DMS 273 (cell line): ENCODE measurements around the gene ATP13A1.
"Not testable (repeated sequence)": the region's sequence is repeated elsewhere in the genome, so short reads cannot be mapped to it uniquely, and the experiment has no call there.

ENCODE experiments used
- DNase-seq: peaks from one replicate; lab custom pipeline; 2025; ENCODE audit not compliant: unreplicated experiment; lab: John Stamatoyannopoulos, UW

ATP13A1 gene

GRCh38 chr19:19624032-19624570 lies 39.4 kb downstream of the ATP13A1 start:
- DNase-seq = no peak

DNA sequence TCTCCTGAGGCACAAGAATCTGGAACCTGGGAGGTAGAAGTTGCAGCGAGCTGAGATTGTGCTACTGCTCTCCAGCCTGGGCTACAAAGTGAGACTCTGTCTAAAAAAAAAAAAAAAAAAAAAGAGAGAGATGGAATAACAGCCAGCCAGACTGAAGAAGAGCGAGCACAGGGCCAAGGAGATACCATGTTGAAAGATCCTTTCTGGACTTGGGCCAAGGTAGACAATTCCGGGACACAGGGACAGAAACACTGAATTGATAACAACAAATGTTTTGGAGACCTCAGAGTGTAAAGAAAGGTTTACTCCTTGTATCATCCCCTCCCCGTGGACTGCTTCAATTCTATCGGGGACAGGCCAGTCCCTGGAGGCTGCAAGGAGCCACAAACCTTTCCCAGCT lies 40.1 kb downstream of the ATP13A1 start:
- no peak for DNase-seq

GRCh38 chr19:19619849-19620210 lies 43.6 kb downstream of the ATP13A1 start:
- DNase-seq = peak; percentile 51

- no peak for DNase-seq
These were observed 44.2 kb downstream of the ATP13A1 start for GRCh38 chr19:19619181-19619848.

- peak; percentile 98 for DNase-seq
These were observed 45.0 kb downstream of the ATP13A1 start, which contains the start of gene PBX4 for GRCh38 chr19:19618219-19619051. TSS of gene PBX4 (minus strand) at chr19:19618687. CDS start at chr19:19618629, 58 bp downstream.

DNA sequence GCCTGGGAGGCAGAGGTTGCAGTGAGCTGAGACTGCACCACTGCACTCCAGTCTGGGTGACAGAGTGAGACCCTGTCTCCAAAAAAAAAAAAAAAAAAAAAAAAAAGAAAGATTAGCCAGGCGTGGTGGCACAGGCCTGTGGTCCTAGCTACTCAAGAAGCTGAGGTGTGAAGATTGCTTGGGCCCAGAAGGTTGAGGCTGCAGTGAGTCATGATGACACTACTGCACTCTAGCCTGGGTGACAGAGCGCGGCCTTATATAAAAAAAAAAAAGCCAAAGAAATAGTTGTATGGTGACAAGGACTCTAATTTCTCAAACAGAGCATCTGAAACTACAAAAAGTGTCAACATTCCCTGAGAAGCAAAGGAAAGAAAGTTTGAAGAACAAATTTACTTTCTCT lies 48.4 kb downstream of the ATP13A1 start:
- no peak for DNase-seq

DNA sequence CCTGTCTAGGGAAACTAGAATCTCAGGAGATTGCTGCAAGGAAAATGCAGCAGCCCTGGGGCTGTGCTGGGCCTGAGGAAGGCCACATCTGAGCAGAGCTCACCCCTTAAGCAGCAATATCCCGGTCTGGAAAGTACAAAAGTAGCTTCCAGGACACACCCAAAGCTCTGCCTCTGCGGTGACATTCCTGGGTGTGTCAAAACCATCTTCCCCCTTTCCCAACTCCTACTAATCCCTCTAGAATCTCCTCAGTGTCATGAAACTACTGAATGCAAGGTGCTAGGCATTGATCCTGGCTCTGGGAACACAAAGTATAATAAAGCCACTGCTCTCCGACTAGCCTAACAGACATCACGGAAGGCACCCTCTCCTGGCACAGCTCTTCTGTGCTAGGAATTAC lies 50.0 kb downstream of the ATP13A1 start:
- DNase-seq = no peak

GRCh38 chr19:19610376-19611202 lies 52.9 kb downstream of the ATP13A1 start:
- no peak for DNase-seq

DNA sequence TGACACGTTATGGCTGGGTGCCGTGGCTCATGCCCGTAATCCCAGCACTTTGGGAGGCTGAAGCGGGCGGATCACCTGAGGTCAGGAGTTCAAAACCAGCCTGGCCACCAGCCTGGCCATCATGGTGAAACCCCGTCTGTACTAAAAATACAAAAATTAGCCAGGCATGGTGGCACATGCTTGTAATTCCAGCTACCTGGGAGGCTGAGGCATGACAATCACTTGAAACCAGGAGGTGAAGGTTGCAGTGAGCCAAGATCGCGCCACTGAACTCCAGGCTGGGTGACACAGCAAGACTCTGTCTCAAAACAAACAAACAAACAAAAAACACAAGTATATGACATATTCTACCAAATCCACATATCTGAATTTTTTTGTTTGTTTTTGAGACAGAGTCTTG lies 56.8 kb downstream of the ATP13A1 start:
- not testable (repeated sequence) for DNase-seq

- peak; percentile 55 for DNase-seq
These were observed 57.5 kb downstream of the ATP13A1 start for GRCh38 chr19:19606021-19606420.

DNA sequence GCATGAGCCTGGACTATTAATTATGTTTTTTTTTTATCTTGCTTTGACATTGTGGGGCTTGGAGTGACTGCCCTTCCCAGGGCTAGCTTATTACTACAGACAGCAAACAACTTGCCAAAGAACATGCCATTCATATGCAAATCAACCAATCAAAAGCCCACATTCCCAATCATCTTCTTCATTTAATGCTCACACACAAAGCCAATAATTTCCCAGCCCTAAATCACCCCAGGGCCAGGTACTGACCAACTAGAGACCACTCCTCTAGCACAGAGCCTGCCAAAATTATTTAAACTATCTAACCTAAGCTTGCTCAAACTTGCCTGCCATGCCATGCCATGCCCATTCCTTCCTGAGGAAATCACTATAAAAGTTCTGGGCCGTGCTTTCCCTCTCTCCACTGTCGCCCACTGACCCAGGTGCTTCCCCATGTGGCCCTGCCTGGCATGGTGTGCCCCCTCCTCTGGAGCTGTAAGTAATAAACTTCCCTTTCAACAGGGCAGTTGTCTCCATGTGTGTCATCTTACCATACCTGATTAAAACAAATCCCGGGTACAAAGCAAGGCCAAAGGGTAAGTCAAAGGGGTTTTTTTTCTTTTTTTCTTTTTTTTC lies 60.7 kb downstream of the ATP13A1 start:
- DNase-seq = no peak

DNA sequence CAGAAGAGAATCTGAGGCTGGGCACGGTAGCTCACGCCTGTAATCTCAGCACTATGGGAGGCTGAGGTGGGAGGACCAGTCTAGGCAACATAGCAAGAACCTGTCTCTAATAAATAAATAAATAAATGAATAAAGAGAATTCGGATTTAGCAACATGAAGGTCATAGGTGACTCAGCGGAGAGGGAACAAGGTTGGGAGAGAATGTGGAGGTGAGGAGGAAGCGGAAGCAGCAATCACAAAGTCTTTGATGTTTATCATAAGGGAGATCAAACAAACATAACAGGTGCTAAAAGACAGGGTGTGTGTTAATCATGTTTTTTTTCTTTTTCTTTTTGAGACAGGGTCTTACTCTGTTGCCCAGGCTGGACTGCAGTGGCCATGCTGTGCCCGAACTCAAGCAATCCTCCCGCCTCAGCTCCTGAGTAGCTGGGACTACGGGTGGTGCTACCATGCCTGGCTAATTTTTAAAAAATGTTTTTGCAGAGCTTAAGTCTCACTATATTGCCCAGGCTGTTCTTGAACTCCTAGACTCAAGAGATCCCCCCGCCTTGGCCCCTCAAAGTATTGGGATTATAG lies 61.3 kb downstream of the ATP13A1 start:
- DNase-seq = no peak

DNA sequence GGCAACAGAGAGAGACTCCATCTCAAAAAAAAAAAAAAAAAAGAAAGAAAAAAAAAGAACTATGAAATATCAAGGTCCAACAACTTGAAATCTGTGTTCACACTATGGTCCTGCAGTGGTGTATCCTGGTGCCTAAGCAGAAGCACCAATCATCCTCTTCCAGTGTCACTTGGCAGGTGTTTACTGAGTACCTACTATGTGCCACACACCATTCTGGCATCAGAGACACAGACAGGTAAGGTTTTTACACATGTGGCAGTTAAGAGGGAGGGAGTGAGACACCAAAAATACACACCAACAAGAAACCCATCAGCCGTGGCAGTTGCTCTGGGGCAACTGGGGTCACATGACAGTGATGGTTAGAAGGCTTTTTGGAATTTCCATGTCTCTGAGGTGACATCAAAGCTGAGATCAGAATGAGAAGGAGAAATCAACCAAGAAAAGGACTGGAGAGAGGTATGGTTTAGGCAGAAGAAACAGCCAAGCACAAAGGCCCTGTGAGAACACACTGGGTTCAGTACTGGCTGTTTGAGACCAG lies 62.6 kb downstream of the ATP13A1 start:
- no peak for DNase-seq

- DNase-seq = not testable (repeated sequence)
These were observed 64.6 kb downstream of the ATP13A1 start for GRCh38 chr19:19598728-19599451.

GRCh38 chr19:19597809-19598306 lies 65.6 kb downstream of the ATP13A1 start:
- no peak for DNase-seq
